GM12878 (cell line): ENCODE data around the gene OPRL1. TPM values are rescaled to one million over a fixed set of nuclear protein-coding genes. Genes with fewer than 3 reads are reported as not detected.

ENCODE experiments used
- ATAC-seq: fragments of 200-7000 bp; cut with Tn5 transposase; 3 replicates; pipeline ENCODE4 v1.9.1; 2020; ENCODE audit warnings: mild to moderate bottlenecking, moderate library complexity
- BruUV-seq: library from RNA; stranded (reverse); fragments of 400-500 nt; replicated peaks from 2 replicates; lab custom pipeline; 2021; lab: Mats Ljungman, UMichigan
- CTCF ChIA-PET: fragments of 300-600 bp; sonication (Branson Sonifier 250); formaldehyde crosslinking; extraction: SDS; loops from one replicate; lab custom pipeline; 2021; ENCODE audit warnings: inconsistent platforms; lab: Yijun Ruan, JAX
- POLR2A ChIA-PET: fragments of 350-600 bp; formaldehyde crosslinking; extraction: SDS; loops from one replicate; lab custom pipeline; 2021; ENCODE audit warnings: inconsistent platforms; lab: Charles Lee
- RAD21 ChIA-PET: fragments of 300-600 bp; sonication (Branson Sonifier 250); formaldehyde crosslinking; loops from one replicate; lab custom pipeline; 2023; ENCODE audit warnings: antibody characterized with exemption; ENCODE audit not compliant: unreplicated experiment; lab: Charles Lee
- SMC1A ChIA-PET: fragments of 300-600 bp; sonication (Branson Sonifier 250); formaldehyde crosslinking; loops from one replicate; lab custom pipeline; 2023; ENCODE audit not compliant: unreplicated experiment, uncharacterized antibody; lab: Charles Lee
- DNase-seq: peaks from one replicate; pipeline ENCODE4 v3.0.0-alpha.2; 2011; ENCODE audit warnings: low read depth, low spot score
- FAIRE-seq: peaks from 3 replicates; lab custom pipeline; 2011; peaks lifted over from hg19 to GRCh38; lab: Jason Lieb, UNC
- H2AFZ ChIP-seq: 2 replicates; pipeline ENCODE4 v1.6.0; 2011; ENCODE audit warnings: low read depth, low read length, control low read depth; ENCODE audit not compliant: control insufficient read depth
- H3K27ac ChIP-seq: 2 replicates; pipeline ENCODE4 v1.5.1; 2011; ENCODE audit warnings: control low read depth; ENCODE audit not compliant: control insufficient read depth, insufficient read depth
- H3K27me3 ChIP-seq, 2 experiments: replicated peaks in 1 of 2; 2 replicates each; pipeline versions ENCODE4 v1.6.0 to v1.6.1; 2011; ENCODE audit warnings: low read length in 1 of 2; ENCODE audit not compliant: control insufficient read depth in 2 of 2, insufficient read depth in 2 of 2
- H3K36me3 ChIP-seq, 2 experiments: 2 replicates each; pipeline ENCODE4 v1.5.1; 2011; ENCODE audit warnings: low read length in 1 of 2; ENCODE audit not compliant: control insufficient read depth in 2 of 2, insufficient read depth in 2 of 2
- H3K4me1 ChIP-seq: 2 replicates; pipeline ENCODE4 v1.6.1; 2011; ENCODE audit warnings: mild to moderate bottlenecking, low read length, moderate library complexity, mixed read lengths; ENCODE audit not compliant: control insufficient read depth, insufficient read depth
- H3K4me2 ChIP-seq: 2 replicates; pipeline ENCODE4 v1.6.0; 2011; ENCODE audit warnings: control low read depth; ENCODE audit not compliant: control insufficient read depth, insufficient read depth
- H3K4me3 ChIP-seq: fragments of 200-600 bp; sonication (generic); 2 replicates; pipeline ENCODE4 v1.5.1; 2016
- H3K79me2 ChIP-seq: 2 replicates; pipeline ENCODE4 v1.6.0; 2011; ENCODE audit warnings: low read length; ENCODE audit not compliant: control insufficient read depth, insufficient read depth
- H3K9ac ChIP-seq: 2 replicates; pipeline ENCODE4 v1.8.0; 2011; ENCODE audit warnings: low read length, control low read depth, mixed read lengths; ENCODE audit not compliant: control insufficient read depth, insufficient read depth
- H3K9me3 ChIP-seq: replicated peaks from 3 replicates; pipeline ENCODE4 v1.5.1; 2011; ENCODE audit warnings: mild to moderate bottlenecking, low read length; ENCODE audit not compliant: control insufficient read depth, insufficient read depth
- H4K20me1 ChIP-seq: 2 replicates; pipeline ENCODE4 v1.6.0; 2011; ENCODE audit not compliant: control insufficient read depth, insufficient read depth
- EED ChIP-seq: sonication (generic); IDR thresholded peaks from 2 replicates; pipeline ENCODE4 v1.6.1; 2016; ENCODE audit warnings: antibody characterized with exemption, low read depth
- PAX8 ChIP-seq: fragments of 450-650 bp; IDR thresholded peaks from 2 replicates; pipeline ENCODE4 v1.6.1; 2017; ENCODE audit warnings: mild to moderate bottlenecking, moderate library complexity
- POLR2A ChIP-seq: IDR thresholded peaks from 2 replicates; pipeline ENCODE4 v1.6.1; 2011; ENCODE audit warnings: low read depth, mild to moderate bottlenecking, low read length
- POLR2AphosphoS5 ChIP-seq: IDR thresholded peaks from 2 replicates; pipeline ENCODE4 v1.6.1; 2011; ENCODE audit warnings: mild to moderate bottlenecking, low read length, inconsistent platforms
- SPI1 ChIP-seq: IDR thresholded peaks from 2 replicates; pipeline ENCODE4 v1.6.1; 2011; ENCODE audit warnings: low read depth, mild to moderate bottlenecking, low read length, moderate library complexity, borderline replicate concordance; ENCODE audit not compliant: insufficient read depth
- TCF12 ChIP-seq: IDR thresholded peaks from 2 replicates; pipeline ENCODE4 v1.6.1; 2011; ENCODE audit warnings: low read depth, mild to moderate bottlenecking, low read length
- WGBS: methylation state at CpG from one replicate; pipeline ENCODE4 v1.1.6; 2016; ENCODE audit warnings: low lambda C conversion rate; ENCODE audit not compliant: insufficient replicate concordance, insufficient coverage; ENCODE audit errors: missing lambda C conversion rate; 5-methylcytosine and 5-hydroxymethylcytosine counted together
- in situ Hi-C: fragments of 300-500 bp; cut with MboI; formaldehyde crosslinking; loops from 9 replicates; pipeline ENCODE4 v1.14.3; 2018; ENCODE audit warnings: mixed read lengths
- intact Hi-C: fragments of 100-400 bp; cut with micrococcal nuclease; formaldehyde crosslinking; loops from one replicate; pipeline ENCODE4 v1.14.2; 2022; ENCODE audit not compliant: unreplicated experiment
- polyA plus RNA-seq, 11 experiments: library from polyadenylated mRNA; depleted of rRNA in 4 of 11; unstranded in 6 of 11; stranded (reverse) in 5 of 11; fragments of >200 nt; fragmentation: Nextera tagmentation in 4 of 11; fragmentation: Illumina TruSeq in 1 of 11; extraction: Ambion mirVana in 4 of 11; extraction: Trizol in 1 of 11; gene quantifications; 1 replicate in 1 of 11; 2 replicates in 10 of 11; pipeline versions ENCODE4 v1.2.1 to v1.2.3, GENCODE V29; 2011 to 2016; ENCODE audit warnings: inconsistent platforms in 2 of 11, missing spikeins in 2 of 11, low read depth in 1 of 11
- total RNA-seq, 4 experiments: library from RNA; depleted of rRNA in 3 of 4; stranded (reverse); fragments of >200 nt in 3 of 4; fragmentation: Illumina TruSeq in 1 of 4; extraction: Trizol in 1 of 4; gene quantifications; 2 replicates each; pipeline versions ENCODE4 v1.2.1 to v1.2.3, GENCODE V29; 2013 to 2021
- TF ChIP-seq, protein P1 (sequence below): fragments of 450-650 bp; IDR thresholded peaks from 2 replicates; pipeline ENCODE4 v1.6.1; 2017; ENCODE audit warnings: mild to moderate bottlenecking, low read depth, inconsistent platforms; ENCODE audit not compliant: poor library complexity, severe bottlenecking
- TF ChIP-seq, protein P2 (sequence below): fragments of 450-650 bp; IDR thresholded peaks from 2 replicates; pipeline ENCODE4 v1.6.1; 2017; ENCODE audit warnings: mild to moderate bottlenecking
- TF ChIP-seq, protein P3 (sequence below): fragments of 450-650 bp; IDR thresholded peaks from 2 replicates; pipeline ENCODE4 v1.6.1; 2016; ENCODE audit warnings: mild to moderate bottlenecking, moderate library complexity, borderline replicate concordance
- TF ChIP-seq, protein P4 (sequence below): fragments of 450-650 bp; IDR thresholded peaks from 2 replicates; pipeline ENCODE4 v1.6.1; 2016; ENCODE audit warnings: mild to moderate bottlenecking

OPRL1 gene
- total and polyA plus RNA-seq, 10 of the 15 experiments (the other 5 are each of a cell fraction or from before 2014, with no cell fraction given), result 0.04 to 0.41 (median 0.24) TPM; not detected in 1

DNA sequence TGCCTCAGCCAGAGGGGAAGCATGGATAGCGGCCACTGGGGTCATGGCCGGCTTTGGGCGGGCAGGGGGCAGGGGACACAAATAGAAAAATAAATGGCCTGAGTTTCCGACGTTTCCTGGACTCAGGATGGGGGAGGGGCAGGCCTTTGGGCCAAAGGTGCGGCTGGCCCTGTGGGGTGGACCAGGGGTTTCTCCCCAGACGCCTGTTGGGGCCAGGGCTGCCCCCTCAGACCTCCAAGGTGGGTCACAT is 23.3 kb upstream of the OPRL1 start (continued):
- TF ChIP-seq, protein P1, sequence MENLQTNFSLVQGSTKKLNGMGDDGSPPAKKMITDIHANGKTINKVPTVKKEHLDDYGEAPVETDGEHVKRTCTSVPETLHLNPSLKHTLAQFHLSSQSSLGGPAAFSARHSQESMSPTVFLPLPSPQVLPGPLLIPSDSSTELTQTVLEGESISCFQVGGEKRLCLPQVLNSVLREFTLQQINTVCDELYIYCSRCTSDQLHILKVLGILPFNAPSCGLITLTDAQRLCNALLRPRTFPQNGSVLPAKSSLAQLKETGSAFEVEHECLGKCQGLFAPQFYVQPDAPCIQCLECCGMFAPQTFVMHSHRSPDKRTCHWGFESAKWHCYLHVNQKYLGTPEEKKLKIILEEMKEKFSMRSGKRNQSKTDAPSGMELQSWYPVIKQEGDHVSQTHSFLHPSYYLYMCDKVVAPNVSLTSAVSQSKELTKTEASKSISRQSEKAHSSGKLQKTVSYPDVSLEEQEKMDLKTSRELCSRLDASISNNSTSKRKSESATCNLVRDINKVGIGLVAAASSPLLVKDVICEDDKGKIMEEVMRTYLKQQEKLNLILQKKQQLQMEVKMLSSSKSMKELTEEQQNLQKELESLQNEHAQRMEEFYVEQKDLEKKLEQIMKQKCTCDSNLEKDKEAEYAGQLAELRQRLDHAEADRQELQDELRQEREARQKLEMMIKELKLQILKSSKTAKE, result no peak
- TF ChIP-seq SPI1, result no peak

DNA sequence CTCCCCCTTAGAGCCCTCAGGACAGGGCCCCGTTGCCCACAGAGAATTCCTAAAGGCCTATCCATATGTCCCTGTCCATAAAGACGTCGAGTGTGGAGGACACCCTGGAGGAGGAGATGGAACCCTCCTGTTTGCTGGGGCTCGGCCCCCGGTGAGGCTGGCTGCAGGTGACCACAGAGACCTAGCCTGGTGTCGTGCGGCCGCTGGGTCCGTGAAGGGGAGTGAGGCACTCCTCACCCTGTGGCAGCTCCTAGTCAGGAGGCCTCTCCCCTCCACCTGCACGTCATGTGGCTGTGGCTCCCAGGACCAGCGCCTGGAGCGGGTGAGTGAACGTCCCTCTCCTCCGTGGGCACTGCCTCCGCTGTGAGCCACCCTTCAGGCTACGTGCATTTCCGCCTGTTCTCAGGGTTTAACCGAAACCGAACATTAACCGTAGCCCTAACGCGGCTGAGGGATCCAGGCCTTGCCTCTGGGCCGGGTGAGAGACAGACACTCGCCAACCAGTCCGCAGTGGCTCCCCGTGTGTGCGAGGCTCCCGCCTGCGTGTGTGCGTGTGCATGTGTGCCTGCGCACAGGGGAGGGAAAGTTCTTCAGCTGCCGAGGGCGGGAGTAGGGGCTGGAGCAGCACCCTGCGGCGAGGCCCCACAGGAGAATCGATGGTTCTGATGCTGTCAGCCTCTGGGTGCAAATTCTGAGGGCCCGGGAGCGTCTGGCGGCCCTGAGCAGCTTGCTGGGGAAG is 22.8 kb upstream of the OPRL1 start:
- 64% methylated on average over 38 of the region's 39 CpGs for WGBS
- no peaks in the 10 kb centered on the region for H3K36me3 ChIP-seq
- no peak for DNase-seq
- peak overlapping the region; percentile 78; the same call in 1 of the 2 replicates for H2AFZ ChIP-seq
- intact Hi-C loops, result loop anchor here (2.0 to 10.0 kb wide), 4 partner anchors 18 to 192 kb away; partner anchors contain the start of genes ABHD16B, PRPF6, TPD52L2 and UCKL1
- no peaks in the 10 kb centered on the region for H3K9me3 ChIP-seq
- ChIA-PET POLR2A (interaction anchor here (0.6 to 2.6 kb wide), 7 partner anchors 17 to 101 kb away, joined by 3 to 28 read pairs (median 4); partner anchors contain the start of genes PRPF6 and UCKL1), SMC1A (interaction anchor here (0.9 to 2.6 kb wide), 6 partner anchors 18 to 228 kb away, joined by 3 to 21 read pairs (median 4); partner anchors contain the start of genes C20orf204, PRPF6 and TPD52L2), CTCF (interaction anchor here (0.6 to 9.2 kb wide), 23 partner anchors 9 to 520 kb away, joined by 3 to 108 read pairs (median 4); partner anchors contain the start of genes PRPF6, PTK6, TPD52L2 and UCKL1), RAD21 (interaction anchor here (0.6 to 7.1 kb wide), 10 partner anchors 17 to 519 kb away, joined by 3 to 78 read pairs (median 6); partner anchors contain the start of genes PRPF6, PTK6 and TPD52L2)
- no TSS peak for BruUV-seq
- H3K9ac ChIP-seq, result peak overlapping the region; percentile 42; the same call in 1 of the 2 replicates
- H3K4me2 ChIP-seq, result peak overlapping the region; percentile 90
- peaks cover 48% of the 10 kb centered on the region for H3K4me1 ChIP-seq
- ATAC-seq, result peak; percentile 7
- peak overlapping the region; percentile 35; the same call in 1 of the 2 replicates for H3K4me3 ChIP-seq
- FAIRE-seq, result no peak
- in situ Hi-C loops, result no loop called here
- peak overlapping the region; percentile 50 for H3K27ac ChIP-seq
- H4K20me1 ChIP-seq, result no peaks in the 10 kb centered on the region
- H3K27me3 ChIP-seq, result no peaks in the 10 kb centered on the region; a peak in 1 of 4 replicates
- H3K79me2 ChIP-seq, result no peaks in the 10 kb centered on the region; the same call in none of the 2 replicates
- TF ChIP-seq, protein P2, sequence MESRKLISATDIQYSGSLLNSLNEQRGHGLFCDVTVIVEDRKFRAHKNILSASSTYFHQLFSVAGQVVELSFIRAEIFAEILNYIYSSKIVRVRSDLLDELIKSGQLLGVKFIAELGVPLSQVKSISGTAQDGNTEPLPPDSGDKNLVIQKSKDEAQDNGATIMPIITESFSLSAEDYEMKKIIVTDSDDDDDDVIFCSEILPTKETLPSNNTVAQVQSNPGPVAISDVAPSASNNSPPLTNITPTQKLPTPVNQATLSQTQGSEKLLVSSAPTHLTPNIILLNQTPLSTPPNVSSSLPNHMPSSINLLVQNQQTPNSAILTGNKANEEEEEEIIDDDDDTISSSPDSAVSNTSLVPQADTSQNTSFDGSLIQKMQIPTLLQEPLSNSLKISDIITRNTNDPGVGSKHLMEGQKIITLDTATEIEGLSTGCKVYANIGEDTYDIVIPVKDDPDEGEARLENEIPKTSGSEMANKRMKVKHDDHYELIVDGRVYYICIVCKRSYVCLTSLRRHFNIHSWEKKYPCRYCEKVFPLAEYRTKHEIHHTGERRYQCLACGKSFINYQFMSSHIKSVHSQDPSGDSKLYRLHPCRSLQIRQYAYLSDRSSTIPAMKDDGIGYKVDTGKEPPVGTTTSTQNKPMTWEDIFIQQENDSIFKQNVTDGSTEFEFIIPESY, result peak; percentile 87; the same call in 1 of the 2 replicates
- TF ChIP-seq PAX8 (no peak), TCF12 (no peak), POLR2A (peak; percentile 45; the same call in 1 of the 2 replicates), POLR2AphosphoS5 (peak; percentile 28; the same call in 1 of the 2 replicates), EED (no peak)
- TF ChIP-seq, protein P3, sequence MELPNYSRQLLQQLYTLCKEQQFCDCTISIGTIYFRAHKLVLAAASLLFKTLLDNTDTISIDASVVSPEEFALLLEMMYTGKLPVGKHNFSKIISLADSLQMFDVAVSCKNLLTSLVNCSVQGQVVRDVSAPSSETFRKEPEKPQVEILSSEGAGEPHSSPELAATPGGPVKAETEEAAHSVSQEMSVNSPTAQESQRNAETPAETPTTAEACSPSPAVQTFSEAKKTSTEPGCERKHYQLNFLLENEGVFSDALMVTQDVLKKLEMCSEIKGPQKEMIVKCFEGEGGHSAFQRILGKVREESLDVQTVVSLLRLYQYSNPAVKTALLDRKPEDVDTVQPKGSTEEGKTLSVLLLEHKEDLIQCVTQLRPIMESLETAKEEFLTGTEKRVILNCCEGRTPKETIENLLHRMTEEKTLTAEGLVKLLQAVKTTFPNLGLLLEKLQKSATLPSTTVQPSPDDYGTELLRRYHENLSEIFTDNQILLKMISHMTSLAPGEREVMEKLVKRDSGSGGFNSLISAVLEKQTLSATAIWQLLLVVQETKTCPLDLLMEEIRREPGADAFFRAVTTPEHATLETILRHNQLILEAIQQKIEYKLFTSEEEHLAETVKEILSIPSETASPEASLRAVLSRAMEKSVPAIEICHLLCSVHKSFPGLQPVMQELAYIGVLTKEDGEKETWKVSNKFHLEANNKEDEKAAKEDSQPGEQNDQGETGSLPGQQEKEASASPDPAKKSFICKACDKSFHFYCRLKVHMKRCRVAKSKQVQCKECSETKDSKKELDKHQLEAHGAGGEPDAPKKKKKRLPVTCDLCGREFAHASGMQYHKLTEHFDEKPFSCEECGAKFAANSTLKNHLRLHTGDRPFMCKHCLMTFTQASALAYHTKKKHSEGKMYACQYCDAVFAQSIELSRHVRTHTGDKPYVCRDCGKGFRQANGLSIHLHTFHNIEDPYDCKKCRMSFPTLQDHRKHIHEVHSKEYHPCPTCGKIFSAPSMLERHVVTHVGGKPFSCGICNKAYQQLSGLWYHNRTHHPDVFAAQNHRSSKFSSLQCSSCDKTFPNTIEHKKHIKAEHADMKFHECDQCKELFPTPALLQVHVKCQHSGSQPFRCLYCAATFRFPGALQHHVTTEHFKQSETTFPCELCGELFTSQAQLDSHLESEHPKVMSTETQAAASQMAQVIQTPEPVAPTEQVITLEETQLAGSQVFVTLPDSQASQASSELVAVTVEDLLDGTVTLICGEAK, result peak; percentile 16; the same call in 1 of the 2 replicates
- TF ChIP-seq, protein P4, sequence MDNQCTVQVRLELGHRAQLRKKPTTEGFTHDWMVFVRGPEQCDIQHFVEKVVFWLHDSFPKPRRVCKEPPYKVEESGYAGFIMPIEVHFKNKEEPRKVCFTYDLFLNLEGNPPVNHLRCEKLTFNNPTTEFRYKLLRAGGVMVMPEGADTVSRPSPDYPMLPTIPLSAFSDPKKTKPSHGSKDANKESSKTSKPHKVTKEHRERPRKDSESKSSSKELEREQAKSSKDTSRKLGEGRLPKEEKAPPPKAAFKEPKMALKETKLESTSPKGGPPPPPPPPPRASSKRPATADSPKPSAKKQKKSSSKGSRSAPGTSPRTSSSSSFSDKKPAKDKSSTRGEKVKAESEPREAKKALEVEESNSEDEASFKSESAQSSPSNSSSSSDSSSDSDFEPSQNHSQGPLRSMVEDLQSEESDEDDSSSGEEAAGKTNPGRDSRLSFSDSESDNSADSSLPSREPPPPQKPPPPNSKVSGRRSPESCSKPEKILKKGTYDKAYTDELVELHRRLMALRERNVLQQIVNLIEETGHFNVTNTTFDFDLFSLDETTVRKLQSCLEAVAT, result peak; percentile 98
